Measurements from ENCODE around the gene MYO18A.

The MYO18A gene

GRCh38 chr17:29163563-29163962, 16.6 kb downstream of the MYO18A start:
- H3K27ac Mint-ChIP-seq = no peak overlapping the region
- H3K9me3 Mint-ChIP-seq = no peaks in the 10 kb centered on the region
- H3K4me1 Mint-ChIP-seq = peaks cover 5% of the 10 kb centered on the region
- peaks cover 5% of the 10 kb centered on the region for H3K36me3 Mint-ChIP-seq
- H3K4me3 Mint-ChIP-seq = no peak overlapping the region
- H3K27me3 Mint-ChIP-seq = no peaks in the 10 kb centered on the region

- peaks cover 5% of the 10 kb centered on the region for H3K36me3 Mint-ChIP-seq
- no peaks in the 10 kb centered on the region for H3K9me3 Mint-ChIP-seq
- H3K27ac Mint-ChIP-seq = no peak overlapping the region
- H3K27me3 Mint-ChIP-seq = no peaks in the 10 kb centered on the region
- H3K4me3 Mint-ChIP-seq = no peak overlapping the region
- H3K4me1 Mint-ChIP-seq = peaks cover 5% of the 10 kb centered on the region
Measured at GRCh38 chr17:29162909-29163341, 17.3 kb downstream of the MYO18A start.

GRCh38 chr17:29162082-29162908, 17.9 kb downstream of the MYO18A start:
- Mint-ChIP-seq H3K4me3 (no peak overlapping the region), H3K27me3 (no peaks in the 10 kb centered on the region), H3K9me3 (no peaks in the 10 kb centered on the region), H3K36me3 (peaks cover 5% of the 10 kb centered on the region), H3K4me1 (peaks cover 5% of the 10 kb centered on the region), H3K27ac (no peak overlapping the region)

GRCh38 chr17:29160253-29160652, 19.9 kb downstream of the MYO18A start:
- Mint-ChIP-seq H3K9me3 (no peaks in the 10 kb centered on the region), H3K36me3 (peaks cover 2% of the 10 kb centered on the region), H3K27me3 (no peaks in the 10 kb centered on the region), H3K27ac (no peak overlapping the region), H3K4me3 (no peak overlapping the region), H3K4me1 (peaks cover 14% of the 10 kb centered on the region)

- Mint-ChIP-seq H3K36me3 (no peaks in the 10 kb centered on the region), H3K27me3 (no peaks in the 10 kb centered on the region), H3K4me3 (no peak overlapping the region), H3K9me3 (no peaks in the 10 kb centered on the region), H3K4me1 (peaks cover 22% of the 10 kb centered on the region), H3K27ac (peak overlapping the region; percentile 51)
Measured at GRCh38 chr17:29159306-29159860, 20.8 kb downstream of the MYO18A start.

GRCh38 chr17:29158488-29159275, 21.5 kb downstream of the MYO18A start:
- H3K36me3 Mint-ChIP-seq = no peaks in the 10 kb centered on the region
- H3K27ac Mint-ChIP-seq = no peak overlapping the region
- no peaks in the 10 kb centered on the region for H3K27me3 Mint-ChIP-seq
- no peak overlapping the region for H3K4me3 Mint-ChIP-seq
- H3K4me1 Mint-ChIP-seq = peaks cover 25% of the 10 kb centered on the region
- no peaks in the 10 kb centered on the region for H3K9me3 Mint-ChIP-seq

- no peak overlapping the region for H3K4me3 Mint-ChIP-seq
Measured at GRCh38 chr17:29158096-29158487, 22.1 kb downstream of the MYO18A start.

GRCh38 chr17:29157310-29157709, 22.9 kb downstream of the MYO18A start:
- no peak overlapping the region for H3K27ac Mint-ChIP-seq
- H3K4me1 Mint-ChIP-seq = peaks cover 25% of the 10 kb centered on the region
- no peaks in the 10 kb centered on the region for H3K36me3 Mint-ChIP-seq
- no peaks in the 10 kb centered on the region for H3K27me3 Mint-ChIP-seq
- no peak overlapping the region for H3K4me3 Mint-ChIP-seq
- H3K9me3 Mint-ChIP-seq = no peaks in the 10 kb centered on the region

More at GRCh38 chr17:29158096-29158487, 22.1 kb downstream of the MYO18A start:
- H3K27me3 Mint-ChIP-seq = no peaks in the 10 kb centered on the region
- H3K4me1 Mint-ChIP-seq = peaks cover 25% of the 10 kb centered on the region
- no peaks in the 10 kb centered on the region for H3K9me3 Mint-ChIP-seq
- no peak overlapping the region for H3K27ac Mint-ChIP-seq
- no peaks in the 10 kb centered on the region for H3K36me3 Mint-ChIP-seq

- Mint-ChIP-seq H3K27ac (no peak overlapping the region), H3K27me3 (no peaks in the 10 kb centered on the region), H3K4me1 (peaks cover 25% of the 10 kb centered on the region), H3K4me3 (no peak overlapping the region), H3K36me3 (no peaks in the 10 kb centered on the region), H3K9me3 (no peaks in the 10 kb centered on the region)
Measured at GRCh38 chr17:29156781-29157180, 23.4 kb downstream of the MYO18A start.

- H3K4me3 Mint-ChIP-seq = no peak overlapping the region
- H3K9me3 Mint-ChIP-seq = no peaks in the 10 kb centered on the region
Measured at GRCh38 chr17:29155966-29156338, 24.2 kb downstream of the MYO18A start.

GRCh38 chr17:29155227-29155965, 24.8 kb downstream of the MYO18A start:
- Mint-ChIP-seq H3K27me3 (no peaks in the 10 kb centered on the region), H3K4me1 (peaks cover 25% of the 10 kb centered on the region), H3K4me3 (peak overlapping the region; percentile 52), H3K9me3 (no peaks in the 10 kb centered on the region), H3K36me3 (no peaks in the 10 kb centered on the region), H3K27ac (peak overlapping the region; percentile 65)

More at GRCh38 chr17:29155966-29156338, 24.2 kb downstream of the MYO18A start:
- no peaks in the 10 kb centered on the region for H3K27me3 Mint-ChIP-seq
- H3K36me3 Mint-ChIP-seq = no peaks in the 10 kb centered on the region
- H3K4me1 Mint-ChIP-seq = peaks cover 25% of the 10 kb centered on the region
- no peak overlapping the region for H3K27ac Mint-ChIP-seq

GRCh38 chr17:29154516-29155226, 25.5 kb downstream of the MYO18A start:
- H3K4me3 Mint-ChIP-seq = peak overlapping the region; percentile 52
- no peaks in the 10 kb centered on the region for H3K36me3 Mint-ChIP-seq
- H3K27ac Mint-ChIP-seq = peak overlapping the region; percentile 65
- H3K27me3 Mint-ChIP-seq = no peaks in the 10 kb centered on the region
- peaks cover 29% of the 10 kb centered on the region for H3K4me1 Mint-ChIP-seq
- H3K9me3 Mint-ChIP-seq = no peaks in the 10 kb centered on the region

GRCh38 chr17:29151567-29151966, 28.6 kb downstream of the MYO18A start:
- Mint-ChIP-seq H3K36me3 (no peaks in the 10 kb centered on the region), H3K27ac (no peak overlapping the region), H3K4me1 (peaks cover 50% of the 10 kb centered on the region)

GRCh38 chr17:29150161-29150560, 30.0 kb downstream of the MYO18A start:
- Mint-ChIP-seq H3K27ac (peak overlapping the region; percentile 12), H3K9me3 (no peaks in the 10 kb centered on the region)

More at GRCh38 chr17:29151567-29151966, 28.6 kb downstream of the MYO18A start:
- no peaks in the 10 kb centered on the region for H3K9me3 Mint-ChIP-seq
- no peak overlapping the region for H3K4me3 Mint-ChIP-seq
- no peaks in the 10 kb centered on the region for H3K27me3 Mint-ChIP-seq

More at GRCh38 chr17:29150161-29150560, 30.0 kb downstream of the MYO18A start:
- Mint-ChIP-seq H3K36me3 (no peaks in the 10 kb centered on the region), H3K4me3 (no peak overlapping the region), H3K27me3 (no peaks in the 10 kb centered on the region), H3K4me1 (peaks cover 50% of the 10 kb centered on the region)

Measured in activated naive CD4-positive, alpha-beta T cell treated with anti-CD3 and anti-CD28 coated beads, Interleukin-2, amount 50 U/mL, for 24 hours (primary cell).